ENCODE data around the gene HGD. TPM values are rescaled to one million over a fixed set of nuclear protein-coding genes. Genes with fewer than 3 reads are reported as not detected.

HGD gene
- total RNA-seq, 1 donor from 2014 or later, result 0.52 TPM

- peaks cover 2% of the 10 kb centered on the region for H3K36me3 Mint-ChIP-seq (ENCODE audit: low read depth, unreplicated experiment)
- no peak overlapping the region for H3K4me3 ChIP-seq (ENCODE audit: insufficient read depth, low read depth, low read length)
- H3K4me1 Mint-ChIP-seq (ENCODE audit: low read depth, unreplicated experiment), result no peaks in the 10 kb centered on the region
- no peaks in the 10 kb centered on the region for H4K20me1 ChIP-seq (ENCODE audit: insufficient read depth, low read length)
- H3K9ac ChIP-seq (ENCODE audit: low read length), result no peak overlapping the region
- H3K9me3 Mint-ChIP-seq (ENCODE audit: unreplicated experiment), result peaks cover 3% of the 10 kb centered on the region
- no peak overlapping the region for H3K27ac Mint-ChIP-seq (ENCODE audit: unreplicated experiment)
- H3K27me3 Mint-ChIP-seq (ENCODE audit: low read depth, unreplicated experiment), result peaks cover 3% of the 10 kb centered on the region
- H3K27me3 ChIP-seq (ENCODE audit: insufficient read depth, low read length), result no peaks in the 10 kb centered on the region
- no peak overlapping the region for H3K27ac ChIP-seq (ENCODE audit: low read depth, low read length)
- H3K36me3 ChIP-seq (ENCODE audit: insufficient read depth, low read length), result no peaks in the 10 kb centered on the region
- no peaks in the 10 kb centered on the region for H3K9me3 ChIP-seq (ENCODE audit: insufficient read depth, low read depth, low read length)
- H3K4me3 Mint-ChIP-seq (ENCODE audit: unreplicated experiment), result no peak overlapping the region
- DNase-seq (ENCODE audit: low read depth), result no peak
- no peak overlapping the region for H3K4me2 ChIP-seq (ENCODE audit: low read length)
- no peaks in the 10 kb centered on the region for H3K79me2 ChIP-seq (ENCODE audit: insufficient read depth, low read length)
- no peak overlapping the region for H2AFZ ChIP-seq (ENCODE audit: low read depth, low read length)
- no peak for FAIRE-seq
- H3K4me1 ChIP-seq (ENCODE audit: insufficient read depth, low read length), result no peaks in the 10 kb centered on the region
- TF ChIP-seq CTCF (IDR thresholded peaks at IDR 0.05; ENCODE audit: insufficient read depth, low read depth, low read length) (no peak), EZH2 (IDR thresholded peaks at IDR 0.05; ENCODE audit: insufficient read depth, low read length) (no peak)
These were observed 20.1 kb downstream of the HGD start for GRCh38 chr3:120661945-120662344.

GRCh38 chr3:120661106-120661905 lies 20.7 kb downstream of the HGD start:
- Histone ChIP-seq H3K4me2 (ENCODE audit: low read length) (no peak overlapping the region), H2AFZ (ENCODE audit: low read depth, low read length) (no peak overlapping the region), H3K9ac (ENCODE audit: low read length) (no peak overlapping the region), H3K79me2 (ENCODE audit: insufficient read depth, low read length) (no peaks in the 10 kb centered on the region), H3K4me3 (ENCODE audit: insufficient read depth, low read depth, low read length) (no peak overlapping the region), H3K9me3 (ENCODE audit: insufficient read depth, low read depth, low read length) (no peaks in the 10 kb centered on the region), H3K27me3 (ENCODE audit: insufficient read depth, low read length) (no peaks in the 10 kb centered on the region), H3K36me3 (ENCODE audit: insufficient read depth, low read length) (no peaks in the 10 kb centered on the region), H3K4me1 (ENCODE audit: insufficient read depth, low read length) (no peaks in the 10 kb centered on the region), H4K20me1 (ENCODE audit: insufficient read depth, low read length) (no peaks in the 10 kb centered on the region), H3K27ac (ENCODE audit: low read depth, low read length) (no peak overlapping the region)
- H3K36me3 Mint-ChIP-seq (ENCODE audit: low read depth, unreplicated experiment), result peaks cover 2% of the 10 kb centered on the region
- no peak for TF ChIP-seq CTCF (IDR thresholded peaks at IDR 0.05; ENCODE audit: insufficient read depth, low read depth, low read length)
- no peak for TF ChIP-seq EZH2 (IDR thresholded peaks at IDR 0.05; ENCODE audit: insufficient read depth, low read length)
- H3K4me3 Mint-ChIP-seq (ENCODE audit: unreplicated experiment), result no peak overlapping the region
- no peak for FAIRE-seq
- H3K27ac Mint-ChIP-seq (ENCODE audit: unreplicated experiment), result no peak overlapping the region
- DNase-seq (ENCODE audit: low read depth), result no peak
- H3K9me3 Mint-ChIP-seq (ENCODE audit: unreplicated experiment), result peaks cover 3% of the 10 kb centered on the region
- peaks cover 3% of the 10 kb centered on the region for H3K27me3 Mint-ChIP-seq (ENCODE audit: low read depth, unreplicated experiment)
- no peaks in the 10 kb centered on the region for H3K4me1 Mint-ChIP-seq (ENCODE audit: low read depth, unreplicated experiment)

GRCh38 chr3:120659834-120660233 lies 22.2 kb downstream of the HGD start:
- no peak overlapping the region for H3K27ac Mint-ChIP-seq (ENCODE audit: unreplicated experiment)
- H3K4me3 Mint-ChIP-seq (ENCODE audit: unreplicated experiment), result no peak overlapping the region

More at GRCh38 chr3:120659834-120660233, 22.2 kb downstream of the HGD start:
- Histone ChIP-seq H4K20me1 (ENCODE audit: insufficient read depth, low read length) (no peaks in the 10 kb centered on the region), H3K36me3 (ENCODE audit: insufficient read depth, low read length) (no peaks in the 10 kb centered on the region), H3K79me2 (ENCODE audit: insufficient read depth, low read length) (no peaks in the 10 kb centered on the region), H3K4me1 (ENCODE audit: insufficient read depth, low read length) (no peaks in the 10 kb centered on the region), H3K9ac (ENCODE audit: low read length) (no peak overlapping the region), H3K9me3 (ENCODE audit: insufficient read depth, low read depth, low read length) (no peaks in the 10 kb centered on the region), H3K4me2 (ENCODE audit: low read length) (no peak overlapping the region), H3K27ac (ENCODE audit: low read depth, low read length) (no peak overlapping the region), H2AFZ (ENCODE audit: low read depth, low read length) (no peak overlapping the region), H3K4me3 (ENCODE audit: insufficient read depth, low read depth, low read length) (no peak overlapping the region), H3K27me3 (ENCODE audit: insufficient read depth, low read length) (no peaks in the 10 kb centered on the region)
- H3K36me3 Mint-ChIP-seq (ENCODE audit: low read depth, unreplicated experiment), result peaks cover 2% of the 10 kb centered on the region
- DNase-seq (ENCODE audit: low read depth) (no peak), FAIRE-seq (no peak)
- TF ChIP-seq CTCF (IDR thresholded peaks at IDR 0.05; ENCODE audit: insufficient read depth, low read depth, low read length), result no peak
- no peak for TF ChIP-seq EZH2 (IDR thresholded peaks at IDR 0.05; ENCODE audit: insufficient read depth, low read length)
- no peaks in the 10 kb centered on the region for H3K4me1 Mint-ChIP-seq (ENCODE audit: low read depth, unreplicated experiment)
- peaks cover 3% of the 10 kb centered on the region for H3K27me3 Mint-ChIP-seq (ENCODE audit: low read depth, unreplicated experiment)
- H3K9me3 Mint-ChIP-seq (ENCODE audit: unreplicated experiment), result peaks cover 3% of the 10 kb centered on the region

All from astrocyte (in vitro differentiated cells and primary cell).